GM10266 (cell line): ENCODE results near the gene PRRC2A.

ENCODE experiments used
- DNase-seq: peaks from one replicate; pipeline ENCODE4 v3.0.0; 2012; ENCODE audit errors: extremely low spot score
- TF ChIP-seq, protein P1 (sequence below): IDR thresholded peaks from 2 replicates; pipeline ENCODE4 v1.5.1; 2012; ENCODE audit warnings: mild to moderate bottlenecking, low read depth; ENCODE audit not compliant: control insufficient read depth, insufficient read depth; ENCODE audit errors: missing control alignments

The PRRC2A gene

GRCh38 chr6:31575952-31576685 lies 44.4 kb upstream of the PRRC2A start:
- TF ChIP-seq, protein P1, sequence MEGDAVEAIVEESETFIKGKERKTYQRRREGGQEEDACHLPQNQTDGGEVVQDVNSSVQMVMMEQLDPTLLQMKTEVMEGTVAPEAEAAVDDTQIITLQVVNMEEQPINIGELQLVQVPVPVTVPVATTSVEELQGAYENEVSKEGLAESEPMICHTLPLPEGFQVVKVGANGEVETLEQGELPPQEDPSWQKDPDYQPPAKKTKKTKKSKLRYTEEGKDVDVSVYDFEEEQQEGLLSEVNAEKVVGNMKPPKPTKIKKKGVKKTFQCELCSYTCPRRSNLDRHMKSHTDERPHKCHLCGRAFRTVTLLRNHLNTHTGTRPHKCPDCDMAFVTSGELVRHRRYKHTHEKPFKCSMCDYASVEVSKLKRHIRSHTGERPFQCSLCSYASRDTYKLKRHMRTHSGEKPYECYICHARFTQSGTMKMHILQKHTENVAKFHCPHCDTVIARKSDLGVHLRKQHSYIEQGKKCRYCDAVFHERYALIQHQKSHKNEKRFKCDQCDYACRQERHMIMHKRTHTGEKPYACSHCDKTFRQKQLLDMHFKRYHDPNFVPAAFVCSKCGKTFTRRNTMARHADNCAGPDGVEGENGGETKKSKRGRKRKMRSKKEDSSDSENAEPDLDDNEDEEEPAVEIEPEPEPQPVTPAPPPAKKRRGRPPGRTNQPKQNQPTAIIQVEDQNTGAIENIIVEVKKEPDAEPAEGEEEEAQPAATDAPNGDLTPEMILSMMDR = no peak
- no peak for DNase-seq

DNA sequence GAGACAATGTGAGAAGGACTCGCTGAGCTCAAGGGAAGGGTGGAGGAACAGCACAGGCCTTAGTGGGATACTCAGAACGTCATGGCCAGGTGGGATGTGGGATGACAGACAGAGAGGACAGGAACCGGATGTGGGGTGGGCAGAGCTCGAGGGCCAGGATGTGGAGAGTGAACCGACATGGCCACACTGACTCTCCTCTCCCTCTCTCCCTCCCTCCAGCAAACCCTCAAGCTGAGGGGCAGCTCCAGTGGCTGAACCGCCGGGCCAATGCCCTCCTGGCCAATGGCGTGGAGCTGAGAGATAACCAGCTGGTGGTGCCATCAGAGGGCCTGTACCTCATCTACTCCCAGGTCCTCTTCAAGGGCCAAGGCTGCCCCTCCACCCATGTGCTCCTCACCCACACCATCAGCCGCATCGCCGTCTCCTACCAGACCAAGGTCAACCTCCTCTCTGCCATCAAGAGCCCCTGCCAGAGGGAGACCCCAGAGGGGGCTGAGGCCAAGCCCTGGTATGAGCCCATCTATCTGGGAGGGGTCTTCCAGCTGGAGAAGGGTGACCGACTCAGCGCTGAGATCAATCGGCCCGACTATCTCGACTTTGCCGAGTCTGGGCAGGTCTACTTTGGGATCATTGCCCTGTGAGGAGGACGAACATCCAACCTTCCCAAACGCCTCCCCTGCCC lies 43.5 kb upstream of the PRRC2A start:
- TF ChIP-seq, protein P1 = no peak
- DNase-seq = peak; percentile 65

GRCh38 chr6:31577579-31577966 lies 42.9 kb upstream of the PRRC2A start:
- TF ChIP-seq, protein P1 = no peak
- no peak for DNase-seq

DNA sequence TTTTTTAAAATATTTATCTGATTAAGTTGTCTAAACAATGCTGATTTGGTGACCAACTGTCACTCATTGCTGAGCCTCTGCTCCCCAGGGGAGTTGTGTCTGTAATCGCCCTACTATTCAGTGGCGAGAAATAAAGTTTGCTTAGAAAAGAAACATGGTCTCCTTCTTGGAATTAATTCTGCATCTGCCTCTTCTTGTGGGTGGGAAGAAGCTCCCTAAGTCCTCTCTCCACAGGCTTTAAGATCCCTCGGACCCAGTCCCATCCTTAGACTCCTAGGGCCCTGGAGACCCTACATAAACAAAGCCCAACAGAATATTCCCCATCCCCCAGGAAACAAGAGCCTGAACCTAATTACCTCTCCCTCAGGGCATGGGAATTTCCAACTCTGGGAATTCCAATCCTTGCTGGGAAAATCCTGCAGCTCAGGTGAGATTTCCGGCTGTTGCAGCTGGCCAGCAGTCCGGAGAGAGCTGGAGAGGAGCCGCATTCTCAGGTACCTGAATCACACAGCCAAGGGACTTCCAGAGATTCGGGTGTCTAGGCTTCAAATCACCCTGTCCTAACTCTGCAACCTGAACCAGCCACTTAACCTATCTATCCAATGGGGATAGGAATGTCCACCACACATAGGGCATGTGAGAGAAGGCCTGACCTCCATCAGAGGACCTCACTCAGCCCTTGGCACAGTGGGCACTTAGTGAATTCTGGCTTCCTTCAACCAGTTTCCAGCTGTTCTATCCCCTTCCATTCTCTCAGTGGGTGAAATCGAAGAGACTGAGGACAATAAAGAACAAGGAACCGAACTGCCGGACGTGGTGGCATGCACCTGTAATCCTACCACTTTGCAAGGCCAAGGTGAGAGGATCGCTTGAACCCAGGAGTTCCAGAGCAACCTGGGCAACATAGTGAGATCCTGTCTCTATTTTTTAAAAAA lies 42.1 kb upstream of the PRRC2A start:
- TF ChIP-seq, protein P1 = no peak
- no peak for DNase-seq

DNA sequence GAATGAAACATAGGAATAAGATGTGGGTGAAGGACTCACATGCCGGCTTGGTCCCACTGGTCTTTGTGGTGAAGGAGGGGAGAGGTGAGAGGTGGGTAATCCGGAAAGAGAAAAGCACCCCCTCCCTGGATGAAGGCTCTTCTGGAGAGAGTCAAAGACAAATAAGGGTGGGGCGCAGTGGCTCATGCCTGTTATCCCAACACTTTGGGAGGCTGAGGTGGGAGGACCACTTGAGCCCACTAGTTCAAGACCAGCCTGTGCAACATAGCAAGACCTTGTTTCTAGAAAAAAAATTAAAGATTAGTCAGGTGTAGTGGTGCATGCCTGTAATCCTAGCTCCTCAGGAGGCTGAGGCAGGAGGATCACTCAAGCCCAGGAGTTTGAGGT lies 41.4 kb upstream of the PRRC2A start:
- TF ChIP-seq, protein P1 = no peak
- no peak for DNase-seq

DNA sequence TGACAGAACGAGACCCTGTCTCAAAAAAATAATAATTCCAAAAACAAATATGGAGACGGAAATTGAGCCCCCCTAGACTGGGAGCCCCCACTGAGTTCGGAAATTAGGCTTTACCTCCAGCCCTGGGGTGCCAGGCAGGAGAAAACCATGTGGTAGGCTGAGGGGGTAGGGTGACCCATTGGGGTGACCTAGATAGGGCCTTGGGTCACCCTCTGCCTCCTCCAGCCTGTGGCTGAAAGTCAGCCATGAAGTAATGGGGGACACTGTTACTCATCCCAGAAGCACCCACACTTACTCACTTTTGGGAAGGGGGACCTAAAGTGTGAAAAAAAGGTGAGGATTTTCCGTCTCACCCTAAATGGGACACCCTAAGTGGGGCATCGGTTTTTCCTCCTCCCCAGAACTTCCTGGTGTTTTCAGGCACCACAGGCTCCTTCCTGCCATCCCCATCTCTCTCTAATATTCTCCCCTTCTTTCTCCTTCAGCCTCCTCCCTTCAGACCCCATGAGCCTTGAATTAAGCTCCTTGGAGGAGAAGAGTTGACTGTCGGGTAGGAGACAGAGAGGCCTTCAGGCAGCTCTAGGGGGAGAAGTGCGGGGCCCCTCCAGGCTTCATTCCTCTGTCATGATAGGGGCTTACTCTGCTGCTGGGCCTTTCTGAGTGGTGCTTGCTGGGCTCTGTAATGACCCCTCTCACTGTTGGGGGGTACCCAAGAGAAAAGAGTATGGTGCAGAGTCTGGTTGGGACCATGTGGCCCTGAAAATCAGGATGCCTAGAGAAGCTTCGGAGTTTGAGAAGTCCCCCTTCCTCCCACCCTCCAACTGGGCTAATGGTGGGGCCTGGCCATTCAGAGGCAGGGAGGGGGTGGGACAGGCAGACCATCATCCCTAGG lies 40.7 kb upstream of the PRRC2A start:
- peak; percentile 22 for DNase-seq
- TF ChIP-seq, protein P1 = no peak
